ENCODE data around the gene GGTLC1.
A peak's percentile ranks its signal among the peaks of the same experiment; 100 is the strongest.
"Not testable (repeated sequence)": the region's sequence is repeated elsewhere in the genome, so short reads cannot be mapped to it uniquely, and the experiment has no call there.

Gene GGTLC1

GRCh38 chr20:23988561-23988960, at the start of gene GGTLC1:
TSS of gene GGTLC1 (minus strand) at chr20:23988779. CDS start at chr20:23986611, 2,168 bp downstream.
- DNase-seq (ENCODE audit: low read depth in 2 of 2), result no peak

DNA sequence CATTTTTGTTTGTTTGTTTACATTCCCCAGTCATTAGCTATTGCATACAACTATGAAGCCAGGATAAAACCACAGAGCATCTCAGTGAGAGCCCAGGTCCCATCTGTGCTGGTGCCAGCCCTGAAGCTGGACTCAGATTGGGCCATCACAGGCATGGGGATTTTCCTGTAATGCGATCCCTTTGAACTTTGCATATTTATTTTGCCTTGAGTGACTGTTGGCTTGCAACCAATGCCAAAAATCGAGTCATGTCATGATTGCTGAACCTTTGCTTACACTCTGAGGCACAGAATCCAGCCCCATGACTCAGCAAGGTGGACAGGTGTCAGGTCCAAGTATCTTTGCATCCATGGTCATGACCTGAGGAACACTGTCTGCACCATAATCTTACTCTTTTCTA, 46.2 kb upstream of the GGTLC1 start:
- no peak for DNase-seq (ENCODE audit: low read depth in 2 of 2)

DNA sequence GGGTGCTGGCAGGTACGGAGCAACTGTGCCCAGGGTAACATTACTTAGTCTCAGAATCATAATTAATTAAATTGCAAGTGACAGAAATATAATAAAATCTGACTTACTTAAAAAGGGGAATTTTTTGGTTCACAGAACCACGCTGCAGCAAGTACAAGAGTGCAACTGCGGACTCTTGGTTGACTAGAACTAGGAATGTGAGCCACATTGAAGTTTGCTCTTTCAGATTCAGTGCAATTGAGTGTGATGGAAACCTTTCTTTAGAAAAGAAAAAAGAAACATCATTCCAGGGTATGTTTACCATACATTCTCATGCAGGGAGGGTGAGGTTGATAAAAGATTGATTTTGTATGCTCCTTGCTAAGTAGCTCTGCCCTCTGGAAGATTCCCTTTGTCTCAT, 45.0 kb upstream of the GGTLC1 start:
- no peak for DNase-seq (ENCODE audit: low read depth in 2 of 2)

DNA sequence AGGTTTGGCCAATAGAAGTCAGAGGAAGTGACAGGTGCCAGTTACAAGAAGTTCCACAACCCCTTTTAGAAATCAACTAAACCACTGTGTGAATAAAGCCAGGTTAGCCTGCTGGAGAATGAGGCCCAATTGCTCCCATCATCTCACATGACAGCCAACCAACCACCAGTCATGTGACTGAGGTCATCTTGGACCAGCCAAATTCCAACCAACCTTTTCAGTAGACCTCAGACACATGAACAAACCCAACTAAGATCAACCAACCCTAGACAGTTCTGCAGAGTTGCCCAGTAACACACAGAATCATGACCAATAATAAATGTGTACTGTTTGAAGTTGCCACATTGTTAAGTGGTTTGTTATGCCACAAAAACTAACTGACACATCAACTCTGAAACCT, 44.6 kb upstream of the GGTLC1 start:
- DNase-seq (ENCODE audit: low read depth in 2 of 2), result no peak

DNA sequence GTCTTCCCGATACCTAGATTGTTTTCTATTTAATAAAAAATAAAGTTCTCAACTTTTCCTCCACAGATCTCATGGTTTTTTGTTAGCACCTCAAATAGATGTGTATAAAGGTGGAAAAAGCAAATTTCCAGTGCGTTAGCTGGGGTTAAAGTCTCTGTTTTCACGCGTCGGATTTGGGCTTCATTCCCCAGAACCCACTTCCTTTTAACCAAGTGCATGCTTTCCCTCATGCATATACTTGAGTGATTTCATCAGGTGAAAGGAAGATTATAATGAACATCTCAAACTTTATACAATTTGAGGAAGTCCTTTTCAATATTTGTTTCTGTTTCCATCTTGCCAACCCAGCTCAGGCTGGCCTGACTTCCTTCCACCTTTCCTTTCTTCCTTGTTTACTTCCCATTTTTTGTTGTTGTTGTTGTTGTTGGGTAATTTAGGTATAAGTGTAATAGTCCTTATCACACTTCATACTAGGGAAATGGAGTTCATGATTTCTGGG, 43.9 kb upstream of the GGTLC1 start:
- DNase-seq (ENCODE audit: low read depth in 2 of 2), result no peak

GRCh38 chr20:24027229-24027628, 38.6 kb upstream of the GGTLC1 start:
- DNase-seq (ENCODE audit: low read depth in 2 of 2), result peak; percentile 46 to 55

DNA sequence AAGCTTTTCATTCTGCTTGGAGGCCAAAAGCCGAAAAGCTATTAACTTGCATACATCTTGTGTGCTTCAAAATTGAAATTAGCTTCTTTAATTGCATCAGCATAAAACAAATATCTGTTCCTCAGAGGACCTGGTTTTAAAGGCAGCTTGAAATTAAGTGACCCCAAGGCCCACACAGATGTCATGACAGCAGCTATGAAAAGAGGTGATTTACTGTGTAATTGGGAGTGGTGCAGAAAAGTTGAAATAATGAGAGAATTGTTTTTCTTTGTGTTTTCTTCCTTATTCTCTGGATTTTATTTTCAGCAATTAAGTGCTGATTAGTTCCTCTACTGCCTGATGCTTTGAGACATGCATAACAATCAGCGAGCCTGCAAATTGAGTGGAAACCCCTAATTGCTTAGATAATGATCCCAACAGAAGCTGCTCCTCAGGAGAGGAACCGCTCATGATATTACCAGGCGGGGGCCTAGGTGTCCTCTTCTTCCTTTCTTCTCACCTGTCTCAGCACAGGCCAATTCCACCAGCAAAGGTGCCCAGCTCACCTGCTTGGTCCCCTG, 34.1 kb upstream of the GGTLC1 start:
- DNase-seq (ENCODE audit: low read depth in 2 of 2), result no peak

- DNase-seq (ENCODE audit: low read depth in 2 of 2), result no peak
Measured at GRCh38 chr20:24018796-24019195, 30.2 kb upstream of the GGTLC1 start.

- no peak for DNase-seq (ENCODE audit: low read depth in 2 of 2)
Measured at GRCh38 chr20:24017458-24017755, 28.8 kb upstream of the GGTLC1 start.

DNA sequence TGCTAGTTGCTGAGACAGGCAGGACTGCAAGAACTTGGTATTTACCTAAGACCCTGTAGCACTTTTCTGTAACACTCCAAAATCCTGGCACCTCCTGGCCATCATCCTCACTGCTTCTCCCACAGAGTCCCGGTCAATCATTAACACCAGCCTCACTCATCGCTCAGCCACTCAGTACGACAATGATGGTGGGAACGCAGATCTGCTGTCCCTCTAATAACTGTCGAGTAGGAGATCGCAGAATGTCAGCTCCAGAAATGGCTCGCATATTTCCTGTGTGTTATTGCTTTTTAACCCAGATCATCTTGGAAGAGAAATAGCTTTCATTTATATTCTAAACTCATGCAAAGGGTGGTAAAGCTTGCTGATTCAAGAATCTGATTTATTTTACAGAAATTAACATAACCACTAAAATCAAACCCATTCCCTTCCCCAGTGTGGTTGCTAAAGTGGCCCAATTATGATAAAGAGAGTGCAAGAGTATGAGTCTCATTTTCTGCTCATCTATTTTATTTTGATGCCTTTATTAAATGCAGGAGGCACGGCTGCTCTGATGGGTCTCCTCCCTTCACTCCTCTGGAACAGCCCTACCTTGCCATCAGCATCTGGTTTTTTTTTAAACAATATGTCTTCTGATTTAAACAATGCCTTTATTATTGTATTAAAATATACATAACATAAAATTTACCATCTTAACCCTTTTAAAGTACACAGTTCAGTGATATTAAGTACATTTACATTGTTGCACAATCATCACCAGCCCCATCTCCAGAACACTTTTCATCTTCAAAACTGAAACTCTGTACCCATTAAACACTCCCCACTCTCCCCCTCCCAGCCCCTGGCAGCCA, 28.3 kb upstream of the GGTLC1 start:
- no peak for DNase-seq (ENCODE audit: low read depth in 2 of 2)

GRCh38 chr20:24013953-24014352, 25.4 kb upstream of the GGTLC1 start:
- DNase-seq (ENCODE audit: low read depth in 2 of 2), result no peak

- no peak for DNase-seq (ENCODE audit: low read depth in 2 of 2)
Measured at GRCh38 chr20:24011282-24011681, 22.7 kb upstream of the GGTLC1 start.

DNA sequence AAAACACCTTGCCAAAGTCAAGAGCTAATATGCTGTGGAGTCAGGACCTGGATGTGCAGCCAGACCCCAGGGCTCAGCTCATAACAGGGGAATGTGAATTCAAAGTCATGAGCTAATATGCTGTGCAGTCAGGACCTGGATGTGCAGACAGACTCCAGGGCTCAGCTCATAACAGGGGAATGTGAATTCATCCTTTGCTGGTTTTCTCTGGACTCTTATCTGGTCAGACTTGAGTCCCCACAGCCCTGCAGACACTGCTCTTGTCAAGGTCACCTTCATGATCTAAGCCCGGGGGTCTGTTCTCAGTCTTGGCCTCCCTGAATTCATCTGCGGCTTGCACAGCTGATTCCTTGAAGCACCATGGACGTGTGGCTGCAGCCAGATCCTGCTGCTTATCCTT, 19.2 kb upstream of the GGTLC1 start:
- no peak for DNase-seq (ENCODE audit: low read depth in 2 of 2)

- no peak for DNase-seq (ENCODE audit: low read depth in 2 of 2)
Measured at GRCh38 chr20:24007073-24007595, 18.6 kb upstream of the GGTLC1 start.

DNA sequence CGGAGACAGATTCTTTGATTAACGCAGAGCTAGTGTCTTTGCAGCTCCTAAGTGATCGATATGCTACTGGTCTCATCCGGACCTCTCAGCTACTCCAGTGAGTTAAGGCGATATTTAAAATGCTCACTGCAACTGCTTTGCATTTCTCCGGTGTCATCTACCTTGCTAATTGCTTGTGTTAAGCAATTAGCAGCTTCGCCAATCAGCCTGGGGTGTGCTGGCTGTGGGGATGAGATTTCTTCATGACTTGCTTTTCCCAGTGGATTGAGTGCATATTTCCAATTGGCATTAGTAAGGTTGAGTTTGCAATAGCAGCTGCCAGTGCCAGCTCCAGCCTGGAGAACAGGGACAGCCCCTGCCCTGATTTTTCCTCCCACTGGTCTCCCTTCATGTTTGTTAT, 18.0 kb upstream of the GGTLC1 start:
- DNase-seq (ENCODE audit: low read depth in 2 of 2), result no peak

- no peak for DNase-seq (ENCODE audit: low read depth in 2 of 2)
Measured at GRCh38 chr20:24004471-24004870, 15.9 kb upstream of the GGTLC1 start.

GRCh38 chr20:24002896-24003295, 14.3 kb upstream of the GGTLC1 start:
- no peak for DNase-seq (ENCODE audit: low read depth in 2 of 2)

- DNase-seq (ENCODE audit: low read depth in 2 of 2), result no peak
Measured at GRCh38 chr20:24001712-24002405, 13.3 kb upstream of the GGTLC1 start.

DNA sequence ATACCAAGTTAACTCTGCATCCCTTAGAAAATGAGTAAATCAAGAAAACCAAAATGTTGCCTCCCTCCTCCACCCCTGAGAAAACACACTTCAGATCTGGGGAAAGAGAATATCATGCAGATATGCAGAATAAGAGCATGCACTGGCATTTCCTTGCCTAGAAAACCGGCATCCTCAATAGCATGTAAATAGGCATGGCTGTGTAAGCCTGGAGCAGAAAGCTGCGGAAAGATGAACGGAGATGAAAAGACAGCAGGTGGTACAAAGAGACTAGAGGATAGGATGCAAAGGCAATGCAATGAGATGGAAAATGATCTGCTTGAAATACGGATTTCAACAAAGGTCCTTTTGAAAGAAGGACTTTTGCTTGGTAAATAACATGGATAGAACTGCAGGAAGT, 10.3 kb upstream of the GGTLC1 start:
- DNase-seq (ENCODE audit: low read depth in 2 of 2), result no peak

- DNase-seq (ENCODE audit: low read depth in 2 of 2), result no peak
Measured at GRCh38 chr20:23998392-23998791, 9.8 kb upstream of the GGTLC1 start.

DNA sequence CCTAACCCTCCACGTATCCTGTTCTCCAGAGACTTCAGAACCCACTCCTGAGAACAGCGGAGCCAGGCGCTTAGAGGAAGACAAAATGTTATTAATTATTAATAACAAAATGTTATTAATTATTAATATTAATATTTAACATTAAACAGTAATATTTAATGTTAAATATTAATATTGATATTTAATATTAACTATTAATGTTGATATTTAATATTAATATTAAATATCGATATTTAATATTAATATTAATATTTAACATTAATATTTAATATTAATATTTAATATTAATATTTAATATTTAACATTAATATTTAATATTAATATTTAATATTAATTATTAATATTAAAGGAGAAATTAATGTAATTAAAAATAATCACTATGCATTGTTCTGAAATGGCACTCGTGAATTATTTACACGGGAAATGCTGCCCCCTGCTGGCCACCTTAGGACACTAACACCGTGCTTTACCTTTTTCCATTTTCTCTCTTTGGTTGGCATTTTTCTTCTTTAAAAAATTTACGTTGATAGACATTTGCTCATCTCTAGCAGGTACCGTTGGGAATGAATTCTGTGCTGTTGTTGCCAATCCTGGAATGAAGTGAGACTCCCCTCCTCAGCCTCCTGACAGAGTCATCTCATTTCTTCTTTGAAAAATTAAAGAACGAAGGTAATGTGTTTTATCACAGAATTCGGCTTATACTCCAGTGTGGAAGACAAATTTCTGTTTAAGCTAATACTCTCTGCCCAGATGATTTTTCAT, 7.5 kb upstream of the GGTLC1 start:
- DNase-seq (ENCODE audit: low read depth in 2 of 2), result peak; percentile 32 to 40

GRCh38 chr20:23995291-23995690, 6.7 kb upstream of the GGTLC1 start:
- not testable (repeated sequence) for DNase-seq (ENCODE audit: low read depth in 2 of 2)
